ENCODE data around the gene BRMS1L. TPM values are rescaled to one million over a fixed set of nuclear protein-coding genes. Genes with fewer than 3 reads are reported as not detected.

Gene BRMS1L
- total and polyA plus RNA-seq, 2 donors (not counting 3 experiments of a cell fraction or from before 2014, with no cell fraction given): 4.0 to 7.7 TPM

DNA sequence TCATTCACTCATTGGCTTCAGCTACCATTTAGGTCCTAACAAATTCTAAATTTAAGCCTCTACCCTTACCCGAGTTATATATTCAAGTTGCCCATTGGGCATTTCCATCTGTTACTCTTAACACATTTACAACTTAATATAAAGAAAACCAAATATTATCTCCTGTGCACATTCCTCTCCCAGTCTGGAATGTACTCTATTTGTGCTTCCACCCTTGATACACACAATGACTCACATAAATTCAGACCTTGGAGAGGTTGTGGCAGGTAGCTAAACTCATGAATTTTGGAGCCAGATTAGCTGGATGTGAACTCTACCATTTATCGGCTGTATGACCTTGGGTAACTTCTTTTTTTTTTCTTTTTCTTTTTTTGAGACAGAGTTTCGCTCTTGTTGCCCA lies 51.1 kb downstream of the BRMS1L start:
- POLR2A ChIA-PET: no interaction called here
- intact Hi-C loops (cut with micrococcal nuclease): loop anchor here (5.0 kb wide), 1 partner anchor 50 kb away; the partner anchor contains the start of gene BRMS1L

More for the DNA sequence above, 51.1 kb downstream of the BRMS1L start:
- H2AFZ ChIP-seq (ENCODE audit: low read depth, low read length): no peak overlapping the region
- H3K4me3 ChIP-seq (replicated peaks in 1 of 3; ENCODE audit: insufficient read depth in 1 of 3, low read depth in 1 of 3, low read length in 3 of 3): no peak overlapping the region
- no peaks in the 10 kb centered on the region for H3K79me2 ChIP-seq (ENCODE audit: control insufficient read depth, insufficient read depth, low read length)
- H3K9ac ChIP-seq (replicated peaks; ENCODE audit: extremely low read depth, insufficient read depth, low read length): no peak overlapping the region
- no peak overlapping the region for H3K27ac ChIP-seq (ENCODE audit: insufficient read depth, low read depth, low read length)
- CTCF ChIA-PET: no interaction called here
- no peaks in the 10 kb centered on the region for H3K27me3 ChIP-seq (ENCODE audit: control insufficient read depth in 2 of 2, insufficient read depth in 2 of 2, low read length in 2 of 2)
- DNase-seq (ENCODE audit: low read depth, low spot score) (no peak), FAIRE-seq (no peak)
- TF ChIP-seq POLR2A (IDR thresholded peaks at IDR 0.05; ENCODE audit: low read depth, low read length): no peak
- TF ChIP-seq JUN (IDR thresholded peaks at IDR 0.05; ENCODE audit: borderline replicate concordance, insufficient read depth, insufficient read length, low read depth): no peak
- TF ChIP-seq MYC (IDR thresholded peaks at IDR 0.05; ENCODE audit: low read depth, low read length): no peak
- no peak for TF ChIP-seq EZH2 (IDR thresholded peaks at IDR 0.05; ENCODE audit: borderline replicate concordance, low read depth, low read length, severe bottlenecking)
- TF ChIP-seq, protein P1, sequence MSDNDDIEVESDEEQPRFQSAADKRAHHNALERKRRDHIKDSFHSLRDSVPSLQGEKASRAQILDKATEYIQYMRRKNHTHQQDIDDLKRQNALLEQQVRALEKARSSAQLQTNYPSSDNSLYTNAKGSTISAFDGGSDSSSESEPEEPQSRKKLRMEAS (IDR thresholded peaks at IDR 0.05; ENCODE audit: insufficient read depth, insufficient read length): no peak
- TF ChIP-seq, protein P2, sequence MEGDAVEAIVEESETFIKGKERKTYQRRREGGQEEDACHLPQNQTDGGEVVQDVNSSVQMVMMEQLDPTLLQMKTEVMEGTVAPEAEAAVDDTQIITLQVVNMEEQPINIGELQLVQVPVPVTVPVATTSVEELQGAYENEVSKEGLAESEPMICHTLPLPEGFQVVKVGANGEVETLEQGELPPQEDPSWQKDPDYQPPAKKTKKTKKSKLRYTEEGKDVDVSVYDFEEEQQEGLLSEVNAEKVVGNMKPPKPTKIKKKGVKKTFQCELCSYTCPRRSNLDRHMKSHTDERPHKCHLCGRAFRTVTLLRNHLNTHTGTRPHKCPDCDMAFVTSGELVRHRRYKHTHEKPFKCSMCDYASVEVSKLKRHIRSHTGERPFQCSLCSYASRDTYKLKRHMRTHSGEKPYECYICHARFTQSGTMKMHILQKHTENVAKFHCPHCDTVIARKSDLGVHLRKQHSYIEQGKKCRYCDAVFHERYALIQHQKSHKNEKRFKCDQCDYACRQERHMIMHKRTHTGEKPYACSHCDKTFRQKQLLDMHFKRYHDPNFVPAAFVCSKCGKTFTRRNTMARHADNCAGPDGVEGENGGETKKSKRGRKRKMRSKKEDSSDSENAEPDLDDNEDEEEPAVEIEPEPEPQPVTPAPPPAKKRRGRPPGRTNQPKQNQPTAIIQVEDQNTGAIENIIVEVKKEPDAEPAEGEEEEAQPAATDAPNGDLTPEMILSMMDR (IDR thresholded peaks at IDR 0.05; ENCODE audit: extremely low read depth in 1 of 2, insufficient read depth in 1 of 2, low read depth in 1 of 2, low read length in 2 of 2): no peak
- no peak for TF ChIP-seq FOS (IDR thresholded peaks at IDR 0.05; ENCODE audit: borderline replicate concordance, insufficient read depth, low read length)
- TF ChIP-seq POLR2AphosphoS5 (IDR thresholded peaks at IDR 0.05; ENCODE audit: insufficient read depth, low read depth, low read length): no peak
- TF ChIP-seq GATA2 (IDR thresholded peaks at IDR 0.05; ENCODE audit: insufficient read depth, insufficient read length, low read depth, low read length): no peak
- H3K36me3 ChIP-seq (ENCODE audit: control insufficient read depth in 2 of 2, extremely low read depth in 1 of 2, insufficient read depth in 2 of 2, low read length in 2 of 2): no peaks in the 10 kb centered on the region
- peaks cover 13% of the 10 kb centered on the region for H3K4me1 ChIP-seq (ENCODE audit: control insufficient read depth, extremely low read depth, insufficient read depth, low read length)
- BruUV-seq (replicated peaks): no TSS peak
- no peaks in the 10 kb centered on the region for H3K9me3 ChIP-seq (replicated peaks; ENCODE audit: control insufficient read depth, insufficient read depth, low read length)
- dilution Hi-C loops (cut with MboI; ENCODE audit: extremely low pct_ligation_motif_present, low sequenced_read_pairs): no loop called here
- no peaks in the 10 kb centered on the region for H4K20me1 ChIP-seq (replicated peaks; ENCODE audit: control insufficient read depth, extremely low read depth, insufficient read depth, low read length)
- H3K9me1 ChIP-seq (replicated peaks; ENCODE audit: control insufficient read depth, extremely low read depth, insufficient read depth, low read length): no peaks in the 10 kb centered on the region
- no peak overlapping the region for H3K4me2 ChIP-seq (ENCODE audit: insufficient read depth, low read length)

All from endothelial cell of umbilical vein (primary cell).